GM11168 (cell line): Measurements from ENCODE around the gene MRPS27.

Experiments
- in situ Hi-C: fragments of 300-500 bp; cut with MboI; formaldehyde crosslinking; loops from one replicate; pipeline ENCODE4 v1.12.0; 2022; ENCODE audit warnings: low sequenced_read_pairs; ENCODE audit not compliant: unreplicated experiment

The MRPS27 gene

DNA sequence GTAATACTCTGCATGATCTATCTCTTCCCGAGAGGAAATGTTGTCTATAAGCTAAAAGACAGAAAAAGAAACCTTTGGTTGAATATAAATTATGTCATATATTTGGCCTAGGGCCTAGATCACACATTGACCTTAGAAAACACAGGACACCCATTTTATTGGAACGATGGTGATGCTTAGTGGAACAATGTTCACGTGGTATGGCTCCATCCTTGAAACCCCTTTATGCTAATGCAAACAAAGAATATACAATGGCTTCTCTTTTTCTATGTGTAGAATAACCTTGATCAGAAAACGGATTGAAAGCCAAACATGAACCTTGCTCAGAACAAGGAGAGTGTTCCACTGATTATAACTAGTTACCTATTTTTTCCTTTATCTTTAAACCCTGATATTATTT, 24.5 kb downstream of the MRPS27 start:
- in situ Hi-C loops: no loop called here

DNA sequence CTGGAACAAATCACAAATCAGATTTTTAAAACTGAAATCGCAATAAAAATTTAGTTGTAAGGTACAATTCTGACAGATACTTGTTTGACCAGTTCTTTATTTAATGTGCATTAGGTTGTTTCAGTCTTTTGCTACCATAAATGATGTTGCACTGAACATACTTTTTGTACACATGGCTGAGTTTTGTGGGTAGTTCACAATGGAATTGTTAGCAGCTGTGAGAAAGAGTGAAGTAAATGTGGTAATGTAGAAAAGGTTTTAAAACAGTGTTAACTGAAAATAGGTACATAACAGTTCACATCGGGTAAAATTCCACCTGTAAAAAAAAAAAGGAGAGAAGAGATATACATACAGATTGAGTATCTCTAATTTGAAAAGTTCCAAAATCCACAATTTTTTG, 25.6 kb downstream of the MRPS27 start:
- in situ Hi-C loops: no loop called here

DNA sequence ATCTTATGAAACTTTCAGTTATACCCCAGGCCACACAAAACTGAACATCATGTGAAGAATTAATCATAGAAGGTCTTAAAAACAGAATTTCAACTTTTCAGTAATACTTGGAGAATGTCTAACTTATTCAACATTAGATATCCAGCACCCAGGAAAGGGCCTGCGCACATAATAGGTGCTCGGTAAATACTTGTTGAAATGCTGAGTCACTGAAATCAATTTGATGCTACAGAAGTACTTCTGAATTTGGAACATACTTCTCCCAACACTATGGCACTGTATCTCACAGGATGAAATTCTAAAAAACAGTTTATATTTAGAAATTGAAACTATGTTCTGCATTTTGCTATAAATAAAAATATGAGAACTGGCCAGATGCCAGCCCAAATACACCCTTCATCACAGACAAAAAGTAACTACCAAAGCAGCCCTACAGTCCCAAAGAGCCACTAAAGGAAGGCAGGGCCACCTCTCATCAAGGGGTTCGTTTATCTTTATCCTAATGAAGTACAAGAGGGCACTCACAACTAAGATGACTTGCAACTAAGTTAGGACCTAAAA, 26.5 kb downstream of the MRPS27 start:
- in situ Hi-C loops: no loop called here

DNA sequence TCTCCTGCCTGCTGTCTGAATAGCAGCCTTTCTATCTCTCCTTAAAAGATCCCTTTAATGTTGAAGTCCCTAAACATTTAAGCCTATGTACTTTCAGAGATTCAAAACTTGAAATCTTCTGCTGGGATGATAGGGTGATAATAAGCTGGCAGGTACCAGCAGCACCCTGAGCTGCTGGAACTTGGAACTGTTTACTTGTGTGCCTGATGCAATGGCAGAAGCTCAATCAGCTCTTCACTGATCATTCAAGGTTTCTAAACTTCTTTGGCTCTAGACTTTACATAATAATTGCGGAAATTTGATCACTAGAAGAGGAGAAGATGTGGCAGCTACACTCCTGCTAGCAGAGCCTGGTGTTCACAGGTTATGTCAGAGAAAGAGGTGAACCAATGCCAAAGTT, 27.6 kb downstream of the MRPS27 start:
- in situ Hi-C loops: no loop called here

DNA sequence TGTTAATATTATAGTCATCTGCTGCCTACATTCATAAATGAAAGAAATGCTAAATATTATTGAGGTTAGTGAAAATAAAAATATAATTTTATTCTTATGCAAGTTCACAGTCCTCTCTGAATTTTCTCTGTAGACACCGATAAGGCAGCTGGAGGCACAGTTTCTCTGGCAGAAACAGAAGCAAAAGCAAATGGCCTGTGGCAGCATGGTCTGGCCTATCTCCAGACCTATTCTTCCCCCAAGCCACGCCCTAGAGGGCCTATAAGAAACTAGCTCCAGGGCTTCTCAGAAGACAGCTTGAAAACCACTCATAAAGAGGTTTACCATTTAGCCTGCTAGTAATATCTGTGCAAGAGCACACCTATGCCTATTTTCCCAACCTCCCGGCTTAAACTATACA, 28.4 kb downstream of the MRPS27 start:
- in situ Hi-C loops: no loop called here

DNA sequence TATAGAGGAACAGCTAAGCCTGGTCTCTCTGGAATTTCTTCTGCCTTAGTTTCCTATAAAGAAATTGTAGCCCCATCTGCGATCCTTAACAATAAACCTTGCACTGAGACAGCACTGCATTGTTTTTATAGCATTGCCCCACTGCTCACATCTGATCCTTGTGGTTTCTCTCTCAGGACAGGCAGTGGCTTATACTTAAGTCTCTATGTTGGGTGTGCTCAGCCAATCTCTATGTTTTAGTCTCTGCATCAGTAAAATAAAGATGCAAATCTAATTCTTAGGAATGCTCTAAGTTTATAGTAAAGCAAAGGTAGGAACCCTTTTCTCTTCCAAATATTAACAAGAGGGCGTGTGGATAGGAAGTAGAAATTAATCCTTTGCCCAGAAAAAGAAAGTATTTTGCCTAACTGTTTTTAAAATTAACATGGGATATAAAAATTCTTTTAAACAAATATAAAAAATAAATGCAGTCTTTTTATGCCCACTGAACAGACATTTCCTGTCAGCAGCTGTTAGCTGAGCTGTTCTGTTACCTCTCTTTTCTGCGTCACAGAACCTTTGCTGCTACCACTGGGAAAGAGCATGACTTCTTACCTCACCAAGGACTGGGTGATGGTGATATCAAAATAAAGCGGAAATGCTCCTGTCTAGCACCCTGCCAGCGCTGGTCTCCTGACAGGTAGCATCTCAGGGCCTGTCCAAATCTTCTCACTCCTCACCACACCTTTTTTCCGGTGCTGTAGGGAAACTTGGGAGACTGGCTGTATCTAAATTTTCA, 29.5 kb downstream of the MRPS27 start:
- in situ Hi-C loops: no loop called here

DNA sequence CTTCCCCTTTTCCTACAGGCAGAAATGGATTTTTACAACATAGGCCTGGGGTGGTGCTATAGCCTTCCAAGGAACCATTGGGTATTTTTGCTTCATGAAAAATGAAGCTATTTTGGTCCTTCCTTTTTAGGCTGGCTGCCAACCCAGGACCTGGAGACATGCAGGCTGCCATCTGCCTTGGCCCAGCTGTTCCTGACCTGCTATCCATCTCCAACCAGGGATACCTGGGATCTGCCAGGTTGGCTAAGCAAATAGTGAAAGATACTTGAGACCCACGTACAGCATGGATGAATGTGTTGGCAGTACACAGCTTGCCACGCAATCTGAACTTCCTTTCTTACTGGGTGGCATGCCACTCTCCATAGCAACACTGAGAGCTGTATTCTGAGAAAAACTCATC, 31.1 kb downstream of the MRPS27 start:
- in situ Hi-C loops: no loop called here

DNA sequence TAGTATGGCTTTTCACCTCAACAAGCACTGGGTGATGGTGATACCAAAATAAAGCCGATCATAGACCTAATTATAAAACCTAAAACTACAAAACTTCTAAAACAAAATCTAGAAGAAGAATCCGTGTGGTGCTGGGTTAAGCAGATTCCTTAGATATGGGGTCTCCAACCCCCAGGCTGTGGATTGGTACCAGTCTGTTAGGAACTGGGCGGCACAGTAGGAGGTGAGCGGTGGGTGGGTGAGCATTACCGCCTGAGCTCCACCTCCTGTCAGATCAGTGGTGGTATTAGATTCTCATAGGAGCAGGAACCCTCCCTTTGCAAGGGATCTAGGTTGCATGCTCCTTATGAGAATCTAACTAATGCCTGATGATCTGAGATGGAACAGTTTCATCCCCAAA, 33.2 kb downstream of the MRPS27 start:
- in situ Hi-C loops: no loop called here

DNA sequence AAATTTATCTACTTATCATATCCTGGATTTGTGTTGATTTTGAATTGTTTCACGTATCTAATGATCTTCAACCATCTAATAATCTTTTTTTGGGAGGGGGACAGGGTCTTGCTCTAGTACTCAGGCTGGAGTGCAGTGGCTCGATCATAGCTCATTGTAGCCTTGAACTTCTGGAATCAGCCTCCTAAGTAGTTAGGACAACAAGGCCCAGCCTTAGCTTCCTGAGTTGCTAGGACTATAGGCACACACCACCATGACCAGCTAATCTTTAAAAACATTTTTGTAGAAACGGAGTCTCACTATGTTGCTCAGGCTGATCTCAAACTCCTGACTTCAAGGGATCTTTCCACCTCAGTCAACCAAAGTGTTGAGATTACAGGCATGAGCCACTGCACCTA, 34.6 kb downstream of the MRPS27 start:
- in situ Hi-C loops: no loop called here

DNA sequence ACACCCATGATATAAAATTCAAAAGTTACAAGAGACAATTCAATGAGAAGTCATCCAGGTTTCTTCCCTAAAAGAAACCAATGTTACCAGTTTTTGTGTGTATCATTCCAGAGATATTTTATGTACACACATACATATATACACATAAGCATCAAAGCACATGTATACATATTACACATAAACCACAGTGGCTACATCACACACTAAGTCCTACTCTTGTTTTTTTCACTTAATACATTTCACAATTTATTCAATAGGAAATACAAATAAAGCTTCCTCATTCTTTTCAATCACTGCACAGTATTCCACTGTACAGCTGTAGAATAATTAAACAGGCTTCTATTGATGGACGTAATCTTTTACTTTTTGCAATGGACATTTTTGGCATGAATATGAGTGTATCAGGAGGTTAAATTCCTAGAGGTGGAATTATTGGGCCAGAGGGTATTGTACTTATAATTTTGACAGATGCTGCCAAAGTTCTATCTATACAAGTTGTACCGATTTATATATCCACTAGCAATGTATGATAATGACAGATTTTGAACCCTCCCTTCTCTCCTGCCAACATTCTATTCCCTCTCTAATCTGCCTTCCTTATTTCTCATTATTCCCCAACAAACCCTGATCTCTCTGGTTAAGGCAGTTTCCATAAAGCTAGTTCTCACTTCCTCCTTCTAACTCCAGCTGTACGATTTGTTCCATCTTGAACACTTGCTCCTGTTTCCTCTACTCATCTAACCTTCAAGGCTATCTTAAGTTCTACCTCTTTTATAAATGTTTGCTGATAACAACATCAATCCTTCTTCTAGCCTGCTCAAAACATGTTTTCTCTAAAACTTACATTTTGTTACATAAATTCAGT, 35.2 kb downstream of the MRPS27 start:
- in situ Hi-C loops: no loop called here

DNA sequence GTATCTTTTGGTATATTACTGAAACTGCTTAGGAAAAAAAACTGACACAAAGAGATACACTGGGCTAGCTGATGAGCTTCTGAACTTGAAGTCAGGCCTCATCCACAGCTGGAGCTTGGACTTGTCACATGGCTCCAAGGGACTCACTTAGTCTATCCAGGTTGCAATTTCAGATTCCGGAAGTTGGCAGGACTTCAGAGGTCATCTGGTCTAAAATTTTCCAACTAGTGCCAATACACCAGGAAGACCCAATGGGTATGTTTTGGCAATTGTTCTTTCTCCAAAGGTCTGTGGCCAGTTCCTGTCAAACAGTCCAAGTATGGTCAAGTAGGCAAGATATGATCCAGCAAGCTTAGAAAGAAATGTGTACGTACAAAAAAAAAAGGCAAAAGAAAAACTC, 36.7 kb downstream of the MRPS27 start:
- in situ Hi-C loops: no loop called here

DNA sequence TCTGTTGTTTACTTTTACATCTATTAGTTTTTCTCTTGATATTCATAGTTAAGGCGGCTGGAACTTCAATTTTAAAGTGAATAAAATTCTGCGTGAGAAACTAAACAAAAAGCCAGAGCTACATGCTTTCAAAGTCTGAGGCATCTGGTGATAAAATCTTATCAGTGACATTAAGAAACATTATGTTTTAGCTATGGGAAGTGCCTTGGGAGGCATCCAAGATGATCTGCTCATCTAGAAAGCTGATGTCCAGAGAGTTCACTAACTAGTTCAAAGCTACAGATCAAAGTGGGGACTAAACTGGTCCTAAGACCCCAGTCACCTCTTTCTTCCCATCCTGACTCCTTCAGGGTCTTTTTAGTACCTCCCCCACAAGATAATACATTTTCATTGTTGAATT, 37.2 kb downstream of the MRPS27 start:
- in situ Hi-C loops: no loop called here

DNA sequence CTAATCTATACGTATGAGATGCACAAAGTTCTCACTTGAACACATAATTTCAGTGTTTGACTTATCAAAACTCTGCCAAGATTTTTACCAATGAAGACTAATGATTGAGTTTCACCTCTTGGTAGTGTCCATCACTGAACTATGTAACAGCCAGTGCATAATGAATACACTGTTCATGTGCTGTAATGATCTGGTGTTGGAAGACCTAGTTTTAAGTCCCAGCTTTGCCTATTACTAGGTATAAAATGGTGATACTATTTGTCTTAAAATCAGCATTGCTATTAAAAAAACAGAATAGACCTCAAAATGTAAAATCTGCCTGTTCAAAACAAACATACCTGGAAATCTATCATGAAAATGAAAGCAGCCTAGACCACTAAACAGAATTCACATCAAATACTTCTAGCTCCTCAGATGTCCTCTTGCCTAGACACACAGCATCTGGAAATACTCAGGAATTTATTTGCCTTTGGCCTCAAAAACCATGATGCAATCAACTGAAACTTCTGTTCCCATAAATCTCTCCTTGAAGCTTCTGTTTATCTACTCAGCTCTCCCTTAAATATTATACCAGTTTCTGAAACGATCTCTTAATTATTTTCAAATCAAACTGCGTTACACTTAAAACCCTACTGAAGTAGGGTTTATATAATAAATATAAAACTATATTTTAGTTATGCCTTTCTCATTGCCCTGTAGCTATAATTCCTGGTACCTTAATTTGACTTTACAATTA, 38.1 kb downstream of the MRPS27 start:
- in situ Hi-C loops: no loop called here

DNA sequence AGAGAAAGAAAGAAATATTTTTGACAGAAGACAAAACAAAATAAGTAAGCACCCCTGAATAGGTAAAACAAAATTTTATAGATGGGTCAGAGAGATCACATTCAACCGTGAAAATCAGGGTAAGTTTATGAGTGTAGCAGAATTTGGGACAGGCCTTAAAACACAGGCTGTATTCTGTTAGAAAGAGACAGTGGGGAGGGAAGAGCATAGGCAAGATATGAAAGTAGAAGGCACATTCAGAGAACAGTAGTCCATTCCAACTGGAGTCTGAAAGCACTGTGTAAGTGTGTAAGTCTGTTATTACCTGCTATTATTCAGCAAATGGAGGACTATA, 38.6 kb downstream of the MRPS27 start:
- in situ Hi-C loops: no loop called here

DNA sequence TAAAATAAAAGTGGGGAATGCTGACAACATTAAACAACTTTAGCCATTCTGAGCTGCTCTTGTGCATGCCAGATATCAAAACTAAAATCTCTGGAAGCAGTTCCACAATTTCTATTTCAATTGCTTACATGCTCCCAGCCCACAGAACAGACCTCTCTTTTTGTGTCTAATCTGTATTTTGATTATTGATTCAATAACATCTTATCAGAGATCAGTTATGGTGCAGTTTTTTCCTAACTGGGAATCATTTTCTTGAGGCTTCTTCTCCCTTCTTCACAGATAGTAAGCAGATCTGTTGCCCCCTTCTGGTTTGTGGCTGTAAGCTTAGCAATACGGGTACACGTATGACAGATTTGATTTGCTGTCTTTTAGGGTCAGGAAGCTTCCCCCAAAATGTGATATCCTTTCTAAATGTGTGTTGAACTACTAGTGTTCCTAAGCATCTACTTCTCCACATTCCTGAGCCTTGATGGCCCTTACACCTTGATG, 39.4 kb downstream of the MRPS27 start:
- in situ Hi-C loops: no loop called here

DNA sequence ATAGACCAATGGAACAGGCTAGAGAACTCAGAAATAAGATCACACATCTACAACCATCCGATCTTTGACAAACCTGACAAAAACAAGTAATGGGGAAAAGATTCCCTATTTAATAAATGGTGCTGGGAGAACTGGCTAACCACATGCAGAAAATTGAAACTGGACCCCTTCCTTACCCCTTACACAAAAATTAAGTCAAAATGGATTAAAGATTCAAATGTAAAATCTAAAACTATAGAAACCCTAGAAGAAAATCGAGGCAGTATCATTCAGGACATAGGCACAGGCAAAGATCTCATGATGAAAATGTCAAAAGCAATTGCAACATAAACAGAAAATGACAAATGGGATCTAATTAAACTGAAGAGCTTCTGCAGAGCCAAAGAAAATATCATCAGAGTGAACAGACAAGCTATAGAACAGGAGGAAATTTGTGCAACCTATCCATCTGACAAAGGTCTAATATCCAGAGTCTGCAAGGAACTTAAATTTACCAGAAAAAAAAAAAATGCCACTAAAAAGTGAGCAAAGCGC, 43.8 kb downstream of the MRPS27 start:
- in situ Hi-C loops: no loop called here

DNA sequence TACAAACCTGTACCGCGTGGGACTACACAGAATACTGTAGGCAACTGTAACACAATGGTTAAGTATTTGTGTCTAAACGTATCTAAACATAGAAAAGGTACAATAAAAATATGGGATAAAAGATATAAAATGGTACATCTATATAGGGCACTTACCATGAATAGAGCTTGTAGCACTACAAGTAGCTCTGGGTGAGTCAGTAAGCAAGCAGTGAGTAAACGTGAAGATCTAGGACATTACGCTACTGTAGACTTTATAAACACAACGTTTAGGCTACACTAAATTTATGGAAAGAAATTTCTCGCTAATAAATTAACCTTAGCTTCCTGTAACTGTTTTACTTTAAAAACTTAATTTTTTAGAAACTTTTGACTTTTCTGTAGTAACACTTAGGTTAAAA, 46.5 kb downstream of the MRPS27 start:
- in situ Hi-C loops: no loop called here

DNA sequence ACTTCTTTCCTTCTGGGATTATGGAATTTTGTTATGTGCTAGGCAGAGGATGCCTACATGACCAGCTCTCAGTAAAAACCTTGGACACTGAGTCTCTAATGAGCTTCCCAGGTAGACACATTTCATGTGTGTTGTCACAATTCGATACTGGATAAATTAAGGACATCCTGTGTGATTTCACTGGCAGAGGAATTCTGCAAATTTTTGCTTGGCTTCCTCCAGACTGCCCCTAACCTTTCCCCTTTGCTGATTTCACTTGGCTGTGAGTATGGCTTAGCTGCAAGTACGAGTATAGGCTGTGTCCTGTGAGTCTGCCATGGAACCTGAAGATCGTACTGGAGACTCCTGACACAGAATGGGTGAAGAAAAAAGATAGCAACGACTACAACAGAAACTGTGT, 47.6 kb downstream of the MRPS27 start:
- in situ Hi-C loops: no loop called here

DNA sequence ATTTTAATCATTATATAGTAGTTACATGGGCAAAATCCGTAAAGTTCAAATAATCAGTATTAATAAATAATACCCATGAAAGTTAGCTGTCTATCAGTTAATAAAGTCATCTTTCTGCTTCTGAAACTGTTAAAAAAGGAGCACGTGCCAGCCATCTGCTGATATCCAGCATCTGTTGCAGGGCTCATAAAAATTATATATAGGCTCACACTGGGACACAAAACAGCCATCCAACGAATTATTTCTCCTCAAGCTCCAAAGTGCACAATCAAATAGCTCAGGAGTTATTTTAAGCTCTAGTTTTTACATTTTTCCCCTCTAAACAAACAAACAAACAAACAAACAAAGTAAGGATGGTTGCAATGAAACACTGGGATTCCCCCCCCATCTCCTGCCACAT, 48.3 kb downstream of the MRPS27 start:
- in situ Hi-C loops: no loop called here

DNA sequence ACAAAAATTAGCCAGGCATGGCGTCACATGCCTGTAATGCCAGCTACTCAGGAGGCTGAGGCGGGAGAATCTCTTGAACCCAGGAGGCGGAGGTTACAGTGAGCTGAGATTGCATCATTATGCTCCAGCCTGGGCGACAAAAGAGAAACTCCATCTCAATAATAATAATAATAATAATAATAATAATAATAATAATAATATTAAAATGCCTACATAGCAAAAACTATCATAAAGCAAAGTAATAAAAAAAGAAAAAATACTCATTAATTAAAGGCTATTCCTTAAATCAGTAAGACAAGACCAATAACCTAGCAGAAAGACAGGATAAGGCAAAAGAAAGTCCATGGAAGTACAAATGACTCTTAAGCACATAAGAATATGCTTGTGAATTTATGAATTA, 50.0 kb downstream of the MRPS27 start:
- in situ Hi-C loops: no loop called here

DNA sequence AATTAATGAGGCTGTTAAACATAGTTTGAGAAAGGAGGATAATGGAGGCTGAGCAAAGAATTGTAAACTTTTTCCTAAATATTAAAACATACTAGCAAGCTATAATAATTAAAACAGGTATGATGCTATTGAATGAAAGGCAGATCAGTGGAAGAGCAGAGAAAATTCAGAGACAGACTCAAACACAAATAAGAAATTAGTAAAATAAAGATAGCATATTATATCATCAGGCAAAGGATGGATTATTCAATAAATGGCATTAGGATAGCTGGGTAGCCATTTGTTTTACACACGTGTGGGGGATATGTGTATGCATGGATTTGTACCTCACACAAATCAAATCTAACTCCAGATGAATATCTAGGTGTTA, 50.6 kb downstream of the MRPS27 start:
- in situ Hi-C loops: no loop called here
